GM21723 (cell line): ENCODE results near the gene PRMT7.

Source experiments
- ATAC-seq: cut with Tn5 transposase; IDR thresholded peaks from one replicate; pipeline ENCODE4 v1.9.1; 2021; ENCODE audit warnings: mild to moderate bottlenecking, moderate library complexity; ENCODE audit not compliant: unreplicated experiment

Gene PRMT7

DNA sequence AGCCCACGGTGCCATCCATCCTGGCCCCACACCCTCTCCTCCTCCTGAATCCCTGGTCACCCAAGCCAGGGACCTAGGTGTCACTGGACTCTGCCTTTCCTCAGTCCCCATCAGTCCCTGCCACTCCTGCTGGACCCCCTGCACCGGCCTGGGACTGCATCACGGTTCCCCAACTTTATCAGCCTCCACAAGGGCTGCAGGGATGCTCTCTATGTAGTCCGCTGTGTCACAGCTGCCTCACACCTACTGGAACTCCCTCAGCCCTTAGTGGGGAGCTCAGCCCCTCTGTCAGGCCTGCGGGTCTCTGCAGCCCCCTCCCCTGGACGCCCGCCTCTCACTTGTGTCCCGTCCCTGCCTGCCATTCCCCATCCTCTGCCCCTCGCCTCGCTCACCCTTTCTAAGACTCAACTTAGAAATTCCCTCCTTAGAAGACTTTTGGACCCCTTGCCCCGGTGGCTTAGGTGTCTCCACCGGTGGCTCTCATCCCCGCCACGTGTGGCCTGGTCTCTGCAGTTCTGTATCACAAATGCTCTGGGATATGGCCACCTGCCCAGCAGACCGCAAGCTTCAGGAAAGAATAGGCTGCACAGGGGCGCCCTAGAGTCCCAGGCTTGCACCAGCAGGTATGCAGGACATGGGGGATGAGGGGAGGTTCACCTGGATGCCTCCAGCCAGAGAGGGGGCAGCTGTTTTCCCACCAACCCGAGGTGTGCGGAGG is 62.9 kb downstream of the PRMT7 start:
- no peak for ATAC-seq

- no peak for ATAC-seq
These were observed 63.5 kb downstream of the PRMT7 start for GRCh38 chr16:68374246-68374805.

- no peak for ATAC-seq
These were observed 64.3 kb downstream of the PRMT7 start for GRCh38 chr16:68374961-68375660.

- ATAC-seq: no peak
These were observed 65.2 kb downstream of the PRMT7 start for GRCh38 chr16:68375801-68376536.

GRCh38 chr16:68376590-68376989 is 65.8 kb downstream of the PRMT7 start:
- no peak for ATAC-seq

DNA sequence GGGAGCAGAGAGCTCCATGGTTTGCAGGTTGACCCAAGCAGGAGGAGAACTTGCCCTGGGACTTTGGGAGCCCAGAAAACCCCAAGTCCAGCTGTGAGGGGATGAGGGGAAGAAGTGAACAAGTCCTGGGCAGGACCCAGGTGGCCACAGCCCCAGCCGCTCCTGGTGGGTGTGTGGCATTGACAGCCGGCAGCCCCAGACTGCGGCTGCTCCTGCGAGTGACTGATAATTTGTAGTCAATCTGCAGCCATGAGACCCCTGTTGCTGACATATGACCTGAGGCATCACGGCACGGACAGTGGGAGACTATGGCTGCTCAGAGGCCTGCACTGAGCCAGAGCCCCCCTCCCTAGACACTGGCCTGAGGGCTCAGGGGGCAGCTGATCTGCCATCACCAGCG is 66.4 kb downstream of the PRMT7 start:
- no peak for ATAC-seq

DNA sequence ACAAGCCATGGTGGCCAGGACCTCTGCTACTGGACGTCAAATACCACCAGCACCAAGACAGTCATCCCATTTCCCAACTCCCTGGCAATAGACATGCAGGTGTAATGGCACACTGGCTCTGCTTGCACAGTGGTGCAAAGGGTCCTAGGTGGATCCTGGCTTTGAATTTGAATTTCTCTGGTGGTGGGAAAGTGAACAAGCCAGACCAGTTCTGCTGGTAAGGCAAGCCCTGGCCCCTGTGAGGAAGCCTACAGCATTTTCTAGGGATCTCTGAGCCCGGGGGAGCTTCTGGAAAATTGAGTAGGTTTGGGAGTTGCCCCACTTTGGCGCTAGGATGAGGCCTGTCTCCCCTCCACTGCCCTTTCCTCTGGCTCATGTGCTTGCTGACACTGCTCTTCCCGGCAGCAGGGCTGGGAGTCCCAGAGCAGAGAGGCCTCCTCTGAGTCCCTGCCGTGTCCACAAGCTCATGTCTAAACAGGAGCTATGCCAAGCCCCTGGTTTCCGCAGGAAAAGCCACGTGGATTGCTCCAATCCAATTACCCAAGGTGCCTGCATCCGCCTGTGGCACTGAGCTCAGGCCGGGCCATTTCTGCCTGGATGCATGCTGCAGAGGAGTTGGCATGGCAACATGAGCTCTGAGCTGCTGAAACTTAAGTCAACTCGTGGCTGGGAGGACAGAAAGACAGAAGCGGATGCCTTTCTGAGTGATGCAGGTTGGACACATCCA is 67.0 kb downstream of the PRMT7 start:
- no peak for ATAC-seq

- no peak for ATAC-seq
These were observed 67.9 kb downstream of the PRMT7 start for GRCh38 chr16:68378436-68379415.

GRCh38 chr16:68379472-68380347 is 68.9 kb downstream of the PRMT7 start:
- no peak for ATAC-seq

GRCh38 chr16:68380348-68380670 is 69.5 kb downstream of the PRMT7 start:
- ATAC-seq: no peak

- ATAC-seq: no peak
These were observed 70.0 kb downstream of the PRMT7 start for GRCh38 chr16:68380676-68381362.

DNA sequence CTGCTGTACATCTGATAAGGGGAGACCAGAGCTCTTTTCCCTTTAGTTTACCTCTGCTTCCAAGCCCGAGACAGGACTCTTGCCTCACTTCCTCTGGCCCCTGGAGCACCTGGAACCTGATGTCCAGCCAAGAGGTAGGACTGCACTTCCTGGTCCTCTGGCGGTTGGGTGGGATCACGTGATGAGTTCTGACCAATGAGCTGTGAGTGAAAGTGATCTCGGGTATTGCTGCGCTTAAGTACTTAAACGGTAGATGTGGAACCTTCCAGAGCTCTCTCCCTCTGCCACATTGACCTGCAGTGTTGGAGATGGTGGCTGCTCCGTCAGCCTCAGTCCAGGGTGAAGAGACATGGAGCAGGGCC is 70.5 kb downstream of the PRMT7 start:
- no peak for ATAC-seq

GRCh38 chr16:68382296-68382718 is 71.5 kb downstream of the PRMT7 start:
- ATAC-seq: no peak

DNA sequence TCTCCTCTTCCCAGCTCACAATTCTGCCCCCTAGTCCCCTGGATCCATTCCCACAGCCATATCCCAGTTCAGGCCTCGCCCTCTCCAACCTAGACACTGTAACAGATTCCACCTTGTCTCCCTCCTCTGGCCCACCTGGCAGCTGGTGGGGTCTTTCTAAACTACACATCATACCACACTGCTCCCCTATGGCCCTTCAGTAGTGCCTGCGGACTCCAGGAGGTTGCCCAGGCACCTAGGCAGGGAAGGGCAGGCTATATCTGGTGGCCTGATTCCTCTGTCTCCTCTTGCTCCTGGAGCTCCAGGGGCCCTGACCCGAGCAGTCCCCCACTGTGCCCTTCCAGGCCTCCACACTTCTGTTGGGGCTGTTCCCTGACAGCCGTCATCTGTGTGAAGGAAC is 73.0 kb downstream of the PRMT7 start:
- no peak for ATAC-seq

DNA sequence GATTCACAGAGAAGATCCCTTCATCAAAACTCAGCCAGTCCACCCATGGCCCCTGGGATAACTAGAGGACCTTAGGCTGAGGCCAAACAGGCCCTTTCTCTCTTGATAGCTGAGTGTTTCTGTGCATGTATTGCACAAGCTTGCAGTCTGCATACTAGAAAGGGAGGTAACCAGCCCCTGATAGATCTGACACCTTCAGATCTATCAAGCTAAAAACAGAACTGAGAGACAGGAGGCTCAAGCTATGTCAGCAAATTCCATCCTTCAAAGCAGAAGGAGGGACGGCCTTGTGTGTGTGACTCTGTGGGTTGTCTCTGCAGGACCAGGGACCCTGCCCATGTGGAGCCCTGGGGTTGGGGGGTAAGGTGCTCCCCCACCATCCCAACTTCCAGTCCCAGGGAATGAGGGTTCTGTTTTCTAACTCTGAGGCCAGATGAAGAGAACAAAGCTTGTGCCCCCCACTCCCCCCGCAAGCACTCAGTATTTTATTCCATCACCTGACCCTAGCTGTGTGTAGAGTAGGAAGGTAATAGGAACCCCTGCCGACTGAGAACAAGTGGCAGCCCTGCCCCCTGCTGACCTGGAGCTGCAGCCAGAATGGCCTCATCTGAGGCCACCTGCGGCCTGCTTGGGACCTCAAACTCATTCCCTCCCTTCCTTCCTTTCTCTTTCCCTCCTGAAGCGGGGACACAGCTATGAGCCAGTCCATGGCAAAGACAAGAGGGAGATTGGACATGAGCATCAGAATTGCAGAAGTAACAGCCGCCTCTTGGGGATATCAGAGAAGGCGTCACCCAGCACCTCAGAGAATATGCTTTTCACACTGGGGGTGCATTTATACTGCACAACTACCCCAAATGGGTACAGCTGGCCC is 73.7 kb downstream of the PRMT7 start:
- no peak for ATAC-seq

DNA sequence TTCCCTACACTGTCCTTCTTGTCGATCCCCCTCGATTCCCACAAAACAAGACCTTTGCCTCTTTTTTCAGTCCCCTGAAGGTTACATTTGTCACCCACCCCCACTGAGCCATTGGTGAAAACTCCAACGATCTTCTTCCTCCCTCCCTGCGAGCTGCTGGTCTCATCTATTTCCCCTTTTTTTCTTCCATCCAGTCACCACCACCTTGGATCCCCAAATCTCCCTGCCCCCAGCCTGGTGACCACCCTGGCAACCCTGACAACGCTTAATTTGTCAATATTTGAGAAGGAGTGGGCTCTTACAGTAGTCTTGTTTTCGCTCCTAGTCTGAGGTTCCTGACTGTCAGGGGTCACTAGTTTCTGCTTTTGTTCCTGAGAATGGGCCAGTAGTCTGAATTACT is 74.6 kb downstream of the PRMT7 start:
- ATAC-seq: no peak

GRCh38 chr16:68386628-68387027 is 75.8 kb downstream of the PRMT7 start:
- no peak for ATAC-seq
